GM23248 (cell line): ENCODE results near the gene STRIP1.

Experiments
- EZH2 ChIP-seq: fragments of 200-600 bp; sonication (generic); IDR thresholded peaks from 2 replicates; pipeline ENCODE4 v1.6.1; 2018; ENCODE audit warnings: antibody characterized with exemption, mild to moderate bottlenecking; ENCODE audit not compliant: insufficient read depth, poor library complexity, severe bottlenecking
- EZH2phosphoT487 ChIP-seq: fragments of 200-600 bp; sonication (generic); IDR thresholded peaks from 2 replicates; pipeline ENCODE4 v1.6.1; 2018; ENCODE audit warnings: antibody characterized with exemption, moderate library complexity, mild to moderate bottlenecking, low read depth; ENCODE audit not compliant: insufficient read depth

GRCh38 chr1:110057963-110058518, 23.6 kb downstream of the STRIP1 start:
- TF ChIP-seq EZH2phosphoT487 (no peak), EZH2 (no peak)
